GM18505 (cell line): Measurements from ENCODE around the gene DGKB.

Source experiments
- ATAC-seq: cut with Tn5 transposase; IDR thresholded peaks from one replicate; pipeline ENCODE4 v1.9.1; 2021; ENCODE audit not compliant: unreplicated experiment
- POLR2A ChIP-seq: IDR thresholded peaks from 4 replicates; pipeline ENCODE4 v1.6.1; 2011; ENCODE audit warnings: borderline replicate concordance; ENCODE audit not compliant: insufficient read depth, insufficient read length; ENCODE audit errors: extremely low read depth

Gene DGKB

DNA sequence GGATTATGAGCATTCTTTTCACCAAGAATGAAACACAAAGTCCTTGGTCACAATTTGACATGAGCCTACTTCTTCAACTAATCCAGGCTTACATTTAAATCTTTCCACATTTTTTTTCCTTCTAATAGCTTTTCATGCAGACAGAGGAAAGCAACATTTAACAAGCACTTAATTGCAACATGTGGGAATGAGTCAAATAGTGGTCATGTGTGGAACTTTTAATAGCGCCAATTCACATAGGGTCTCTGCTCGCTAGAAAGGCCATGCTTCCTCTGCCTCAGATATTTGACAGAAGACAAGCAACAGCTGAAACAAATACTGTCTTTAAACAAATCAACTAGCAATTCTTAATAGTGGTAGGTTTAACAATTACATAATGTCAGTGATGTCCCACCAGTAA, 627.2 kb downstream of the DGKB start:
- no peak for ATAC-seq
- TF ChIP-seq POLR2A = no peak

DNA sequence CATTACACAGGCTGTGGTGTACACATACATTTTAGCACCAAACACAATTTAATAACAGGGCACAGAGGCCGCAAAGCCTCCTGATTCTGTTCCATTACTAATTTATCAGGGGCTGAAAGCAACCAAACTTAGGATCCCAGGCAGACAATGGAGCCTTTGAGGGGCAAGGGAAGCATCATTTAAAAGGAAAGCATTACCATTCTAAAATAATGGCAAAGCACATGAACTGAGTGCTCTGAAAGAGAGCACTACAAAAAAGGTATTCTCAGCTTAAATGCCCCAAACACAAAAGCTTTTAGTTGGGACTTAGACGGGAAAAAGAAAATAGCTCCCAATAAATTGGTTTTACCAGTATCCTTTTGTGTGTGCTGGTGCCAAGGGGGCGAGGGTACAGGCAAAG, 631.1 kb downstream of the DGKB start:
- no peak for ATAC-seq
- no peak for TF ChIP-seq POLR2A

DNA sequence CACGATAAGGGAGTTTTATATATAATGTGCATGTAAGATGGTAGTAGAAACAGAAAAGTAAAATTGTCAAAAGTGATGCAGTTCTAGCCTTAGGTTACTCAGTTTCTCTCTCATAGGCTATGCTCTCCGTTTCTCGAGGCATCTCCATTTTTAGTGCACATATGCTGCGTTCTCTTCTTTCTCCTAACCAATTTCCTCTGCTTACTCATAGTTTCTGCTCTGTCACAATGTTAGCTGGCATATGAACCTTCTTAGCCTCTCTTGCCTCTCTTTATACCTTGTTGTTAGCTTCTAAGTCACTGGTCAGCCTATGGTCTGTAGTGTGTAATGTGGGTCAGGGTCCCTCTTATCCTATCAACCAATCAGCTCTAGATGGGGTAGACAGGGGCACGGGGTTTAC, 632.5 kb downstream of the DGKB start:
- ATAC-seq = no peak
- TF ChIP-seq POLR2A = no peak

DNA sequence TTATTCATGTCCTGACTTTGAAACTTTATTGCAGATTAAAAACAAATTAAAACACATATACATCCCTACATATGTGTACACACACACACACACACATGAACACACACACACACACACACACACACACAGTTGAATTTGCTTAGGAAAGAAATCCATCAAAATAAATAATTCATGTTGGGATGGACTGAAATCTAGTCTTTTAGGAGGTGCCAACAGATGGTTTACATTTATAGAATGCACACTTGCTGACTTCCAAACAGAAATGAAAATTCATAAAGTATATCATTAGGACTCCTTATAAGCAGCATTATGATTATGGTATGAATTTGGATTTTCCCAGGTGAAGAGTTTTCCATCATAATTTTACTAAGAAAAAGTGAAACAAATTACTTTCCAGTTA, 642.5 kb downstream of the DGKB start:
- ATAC-seq = no peak
- no peak for TF ChIP-seq POLR2A

DNA sequence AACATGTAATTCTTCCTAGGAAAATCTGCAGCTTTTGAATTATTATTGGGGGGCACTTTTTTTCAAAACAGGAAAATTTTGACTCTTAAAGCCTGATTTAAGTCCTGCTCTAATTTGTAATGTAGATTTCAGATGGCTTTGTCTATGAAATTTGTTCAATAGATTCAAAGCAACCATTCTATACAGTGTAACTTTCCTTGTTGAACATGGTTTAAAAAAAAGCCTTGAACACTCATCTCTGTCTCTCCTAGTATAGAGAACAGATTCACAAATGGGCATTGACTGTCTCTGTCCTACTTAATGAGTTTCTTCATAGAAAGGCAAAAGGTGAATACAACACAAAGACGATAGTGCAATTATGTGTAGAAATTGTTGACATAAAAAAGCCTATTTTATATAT, 643.7 kb downstream of the DGKB start:
- no peak for ATAC-seq
- TF ChIP-seq POLR2A = no peak

DNA sequence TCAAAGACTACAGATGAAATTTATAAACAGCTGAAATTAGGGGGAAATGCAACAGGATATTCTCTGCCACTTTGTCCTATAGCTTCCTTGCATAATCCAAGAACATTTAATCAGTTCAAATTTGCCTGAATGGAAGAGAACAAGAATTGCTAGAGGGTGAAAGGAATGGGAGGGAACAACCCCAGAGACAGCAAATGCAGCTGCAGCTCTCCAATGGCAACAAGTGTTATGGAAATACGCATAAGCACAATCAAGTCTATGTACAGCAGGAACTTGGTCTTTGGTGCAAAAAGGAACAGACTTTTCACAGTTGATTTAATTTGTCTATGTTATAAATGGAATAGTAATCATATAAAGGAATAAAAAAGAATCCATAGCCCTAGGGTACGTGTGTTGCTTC, 644.1 kb downstream of the DGKB start:
- TF ChIP-seq POLR2A = no peak

DNA sequence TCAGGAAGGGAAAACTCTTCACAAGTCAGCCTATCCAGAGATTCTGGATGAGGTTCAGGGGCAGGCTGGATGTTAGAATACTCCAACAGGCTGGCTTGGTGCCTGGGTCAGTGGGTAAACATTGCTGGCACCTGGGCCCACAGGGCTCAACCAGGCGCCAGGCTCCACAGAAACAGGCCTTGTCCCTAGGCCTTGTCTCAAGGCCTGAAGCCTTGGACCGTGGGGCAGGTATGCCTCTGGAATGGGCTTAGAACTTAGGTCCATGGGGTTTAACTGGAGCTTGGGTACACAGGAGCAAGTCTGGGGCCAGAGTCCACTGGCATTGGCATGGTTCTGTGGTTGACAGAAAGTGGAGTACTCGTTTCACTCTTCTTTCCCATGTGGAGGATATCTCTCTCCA, 650.1 kb downstream of the DGKB start:
- TF ChIP-seq POLR2A = no peak
- no peak for ATAC-seq

More for the DNA sequence above, 644.1 kb downstream of the DGKB start:
- no peak for ATAC-seq

DNA sequence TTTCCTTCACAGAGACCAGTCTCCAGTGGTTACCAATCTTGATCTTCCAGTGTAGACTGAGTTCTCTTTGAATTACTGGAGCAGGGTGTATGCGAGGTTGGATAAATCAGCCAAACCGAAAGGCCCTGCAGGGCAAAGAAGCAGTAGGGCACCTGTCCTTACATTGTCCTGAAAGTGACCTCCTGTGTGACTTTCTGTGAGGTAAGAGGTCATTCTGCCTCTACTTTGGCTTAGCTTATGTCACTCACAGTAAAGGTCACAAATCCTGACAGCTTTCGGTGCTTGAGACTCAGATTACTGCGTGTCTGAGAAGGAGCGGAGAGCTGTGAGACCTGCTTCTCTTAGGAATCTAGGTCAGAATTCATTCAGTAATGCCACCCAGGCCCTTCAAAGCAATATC, 660.4 kb downstream of the DGKB start:
- ATAC-seq = no peak
- TF ChIP-seq POLR2A = no peak

DNA sequence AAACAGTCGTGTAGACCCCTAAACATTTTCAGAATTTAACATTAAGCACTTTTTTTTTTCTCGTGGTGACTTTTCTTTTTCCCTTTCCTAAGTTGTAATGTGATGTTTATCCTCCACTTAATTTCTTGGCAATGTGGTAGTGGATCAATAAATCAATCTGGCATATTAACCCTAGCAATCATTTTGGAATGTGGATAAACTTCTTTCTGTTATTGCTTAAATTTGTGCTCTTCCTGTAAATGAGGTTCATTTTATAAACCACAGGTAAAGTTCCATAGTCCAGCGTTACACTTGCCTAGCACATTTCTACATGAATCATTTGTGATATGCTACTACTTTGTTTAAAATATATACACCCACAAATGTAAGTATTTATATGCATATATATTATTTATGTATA, 665.7 kb downstream of the DGKB start:
- no peak for ATAC-seq

DNA sequence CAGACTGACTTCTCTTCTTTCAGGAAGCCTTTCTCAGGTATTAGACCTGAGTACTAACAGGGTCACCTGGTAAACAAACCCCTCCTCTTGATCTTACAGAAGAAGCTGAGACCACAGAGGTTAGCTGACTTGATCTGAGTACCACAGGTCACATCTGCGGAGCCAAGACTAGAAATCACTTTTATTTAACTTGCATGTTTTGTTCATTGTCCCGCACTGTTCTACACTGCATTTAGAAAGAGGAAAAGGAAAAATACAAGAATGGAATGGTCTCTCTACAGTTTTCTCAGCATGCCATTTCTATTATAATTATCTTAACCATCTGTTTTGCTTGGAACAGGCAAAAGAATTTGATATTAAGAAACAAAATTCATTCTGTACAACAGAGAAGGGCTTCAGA, 667.5 kb downstream of the DGKB start:
- no peak for ATAC-seq
- no peak for TF ChIP-seq POLR2A

More for the DNA sequence above, 665.7 kb downstream of the DGKB start:
- no peak for TF ChIP-seq POLR2A

DNA sequence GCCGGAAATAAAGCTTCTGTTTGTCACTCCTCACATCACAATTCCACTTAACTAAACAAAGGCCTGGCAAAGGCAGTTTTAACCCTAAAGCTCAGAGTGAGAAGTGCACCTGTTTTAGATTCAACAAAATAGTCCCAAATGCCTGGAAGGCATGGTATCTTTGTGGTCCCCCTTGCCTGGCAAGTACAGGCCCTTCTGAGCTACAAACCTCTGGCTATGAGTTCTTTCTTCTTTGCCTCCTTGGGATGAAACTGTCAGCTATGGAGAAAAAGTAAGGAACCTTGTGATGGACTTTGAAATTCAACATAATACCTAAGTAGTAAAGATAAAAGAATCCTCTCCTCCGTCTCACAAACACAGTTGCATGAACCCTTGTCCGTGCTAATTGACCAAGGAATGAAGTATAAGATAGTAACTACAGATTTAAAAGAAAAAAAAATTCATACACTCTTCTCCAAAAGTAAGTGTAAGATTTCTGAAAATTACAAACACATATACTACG, 668.6 kb downstream of the DGKB start:
- no peak for ATAC-seq
- no peak for TF ChIP-seq POLR2A

DNA sequence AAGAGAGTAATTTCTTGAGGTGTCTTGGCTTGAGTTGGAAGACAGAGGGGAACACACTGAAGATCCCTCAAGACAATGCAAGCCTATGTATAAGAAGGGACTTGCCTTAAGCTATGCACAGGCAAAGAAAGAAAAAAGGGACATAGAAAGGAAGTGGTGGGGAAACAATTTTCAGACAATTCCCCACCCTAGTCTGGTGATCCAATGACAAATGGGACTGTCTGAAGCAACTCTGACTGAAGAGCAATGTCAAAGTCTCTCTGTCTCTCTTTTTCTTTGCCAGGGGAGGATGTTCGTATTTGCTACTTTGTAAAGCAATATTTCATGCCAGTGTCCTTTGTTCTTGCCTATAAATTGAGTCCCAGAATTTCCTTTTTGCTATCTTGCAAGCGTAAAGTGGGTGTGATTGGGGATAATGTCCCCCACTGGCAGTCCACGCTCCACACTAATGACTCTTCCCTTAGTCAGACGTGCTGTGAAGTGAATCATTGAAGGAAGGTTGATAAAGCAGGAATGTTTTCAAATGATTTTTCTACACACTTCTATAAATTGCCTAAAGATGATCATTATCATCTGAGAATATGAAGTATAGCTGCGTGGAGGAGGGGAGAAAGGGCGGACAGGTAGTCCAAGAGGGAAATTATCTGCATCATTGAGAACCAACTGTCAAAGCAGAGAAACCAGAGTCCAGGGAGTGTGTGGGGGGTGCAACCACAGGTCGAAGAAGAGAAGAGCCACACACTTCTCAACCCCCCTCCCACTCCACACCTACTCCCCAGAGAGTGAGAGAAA, 669.3 kb downstream of the DGKB start:
- TF ChIP-seq POLR2A = no peak
- no peak for ATAC-seq

DNA sequence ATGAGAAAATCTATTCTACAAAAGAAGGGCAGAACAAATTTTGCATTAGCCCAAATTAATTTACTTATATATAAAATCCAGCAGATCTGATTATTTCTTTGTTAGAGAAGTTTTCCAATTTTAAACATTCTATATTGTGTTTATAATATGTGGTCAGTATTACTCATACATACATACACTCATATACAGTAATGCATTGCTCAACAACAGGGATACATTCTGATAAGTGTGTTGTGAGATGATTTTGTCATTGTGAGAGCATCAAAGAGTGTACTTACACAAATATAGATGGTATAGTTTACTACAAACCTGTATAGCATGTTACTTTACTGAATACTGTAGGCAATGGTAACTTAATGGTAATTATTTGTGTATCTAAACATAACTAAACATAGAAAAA, 673.5 kb downstream of the DGKB start:
- ATAC-seq = no peak
- TF ChIP-seq POLR2A = no peak

DNA sequence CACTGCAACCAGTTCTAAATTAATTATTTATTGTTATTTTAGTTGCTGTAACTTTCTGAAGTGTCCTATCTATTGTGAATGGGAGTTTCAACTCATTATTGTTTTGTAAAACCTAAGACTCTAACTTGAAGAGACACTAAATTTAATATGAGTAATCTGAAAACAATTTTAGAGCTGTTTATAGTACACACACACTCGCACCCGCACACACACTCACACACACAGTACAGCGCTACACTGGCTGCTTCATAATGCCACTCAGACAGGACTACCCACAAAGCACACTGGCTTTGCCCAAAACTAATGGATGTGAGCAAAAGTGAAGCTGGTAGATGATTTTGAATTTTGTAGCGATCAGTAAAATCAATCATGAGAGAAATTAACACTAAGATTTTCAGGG, 674.2 kb downstream of the DGKB start:
- ATAC-seq = no peak
- no peak for TF ChIP-seq POLR2A

DNA sequence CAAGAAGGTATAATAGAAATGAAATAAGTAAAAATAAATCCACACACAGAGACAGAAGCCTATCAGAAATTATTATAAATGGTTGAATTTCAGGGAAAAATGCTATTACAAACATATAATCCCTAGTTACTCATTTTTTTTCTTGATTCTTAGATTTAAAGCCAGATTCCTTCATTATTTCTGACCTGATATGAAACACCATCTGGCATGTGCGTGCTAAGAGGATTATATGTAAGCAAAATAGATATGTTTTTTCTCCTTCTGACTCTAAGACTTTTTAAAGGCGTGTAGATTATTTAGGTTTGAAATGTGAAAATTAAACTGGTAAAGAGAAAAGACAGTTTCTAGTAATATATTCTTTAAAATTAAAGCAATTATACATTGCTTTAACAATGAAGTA, 676.4 kb downstream of the DGKB start:
- TF ChIP-seq POLR2A = no peak
- no peak for ATAC-seq

DNA sequence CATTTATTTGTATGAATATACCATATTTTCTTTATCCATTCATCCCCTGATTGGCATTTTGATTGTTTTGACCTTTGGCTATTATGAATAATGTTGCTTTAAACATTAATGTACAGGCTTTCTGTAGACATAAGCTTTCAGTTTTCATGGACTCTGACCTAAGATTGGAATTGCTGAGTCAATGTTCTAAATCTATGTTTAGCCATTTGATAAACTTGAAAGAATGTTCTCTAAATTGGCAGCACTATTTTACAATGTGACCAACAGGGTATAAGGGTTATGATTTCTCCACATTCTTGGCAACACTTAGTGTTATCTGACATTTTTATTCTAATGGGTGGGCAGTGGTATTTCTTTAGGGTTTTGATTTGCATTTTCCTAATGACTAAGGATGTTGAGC, 683.4 kb downstream of the DGKB start:
- no peak for TF ChIP-seq POLR2A
- no peak for ATAC-seq

DNA sequence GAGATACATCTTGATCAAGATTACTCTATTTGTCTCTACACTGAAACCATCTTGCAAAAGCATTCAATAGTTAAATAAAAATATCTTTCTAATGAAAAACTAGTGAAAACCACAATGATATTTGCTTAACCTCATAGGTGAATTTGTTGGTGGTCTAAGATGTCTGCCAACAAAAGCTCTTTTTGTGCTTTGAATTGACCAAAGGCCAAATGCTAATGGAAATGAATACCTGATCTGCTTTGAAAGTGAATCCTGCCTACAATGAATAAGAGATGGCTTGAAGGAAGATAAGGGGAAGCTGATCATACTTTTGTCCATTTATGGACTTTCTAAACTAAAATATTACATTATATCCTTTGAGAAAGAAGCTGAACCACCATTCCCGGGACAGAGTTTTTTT, 684.2 kb downstream of the DGKB start:
- TF ChIP-seq POLR2A = no peak
- ATAC-seq = no peak
